Measurements from ENCODE around the gene NCBP3.
"Not testable (repeated sequence)": the region's sequence is repeated elsewhere in the genome, so short reads cannot be mapped to it uniquely, and the experiment has no call there.

NCBP3 gene

DNA sequence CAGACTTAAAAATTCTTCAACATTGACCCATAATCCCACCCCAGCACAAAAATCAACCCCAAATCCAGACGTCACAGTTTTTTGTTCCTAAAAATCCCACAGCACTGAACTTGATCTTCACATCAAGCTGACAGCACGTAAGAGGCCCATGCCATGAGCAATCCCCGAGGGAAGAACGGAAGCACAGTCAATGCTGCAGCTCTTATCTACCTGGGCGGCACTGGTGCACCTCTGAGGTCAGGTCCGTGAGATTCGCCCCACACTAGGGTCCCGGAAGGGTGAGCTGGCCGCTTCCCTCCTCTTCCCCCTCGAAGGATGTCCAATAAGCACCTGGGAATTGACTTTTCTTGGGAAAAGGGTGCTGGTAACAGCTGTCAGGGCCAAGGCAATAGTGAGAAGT is 33.8 kb downstream of the NCBP3 start:
- DNase-seq (ENCODE audit: low spot score) = no peak

DNA sequence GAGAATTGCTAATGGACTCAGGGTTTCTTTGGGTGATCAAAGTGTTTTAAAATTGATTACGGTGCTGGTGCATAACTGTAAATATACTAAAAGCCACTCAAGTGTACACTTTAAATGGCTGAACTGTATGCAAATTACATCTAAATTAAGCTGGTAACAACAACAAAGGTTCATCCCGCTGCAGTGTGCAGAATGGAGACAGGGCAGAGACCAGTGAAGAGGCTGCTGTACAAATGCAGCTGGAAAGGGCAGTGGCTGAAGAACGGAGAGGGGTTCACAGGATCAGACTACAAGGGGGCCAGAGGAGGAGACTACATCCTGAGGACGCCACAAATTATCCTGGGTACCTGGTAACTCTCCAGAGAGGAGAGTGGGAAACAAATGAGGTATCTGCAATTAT is 36.0 kb downstream of the NCBP3 start:
- no peak for DNase-seq (ENCODE audit: low spot score)

DNA sequence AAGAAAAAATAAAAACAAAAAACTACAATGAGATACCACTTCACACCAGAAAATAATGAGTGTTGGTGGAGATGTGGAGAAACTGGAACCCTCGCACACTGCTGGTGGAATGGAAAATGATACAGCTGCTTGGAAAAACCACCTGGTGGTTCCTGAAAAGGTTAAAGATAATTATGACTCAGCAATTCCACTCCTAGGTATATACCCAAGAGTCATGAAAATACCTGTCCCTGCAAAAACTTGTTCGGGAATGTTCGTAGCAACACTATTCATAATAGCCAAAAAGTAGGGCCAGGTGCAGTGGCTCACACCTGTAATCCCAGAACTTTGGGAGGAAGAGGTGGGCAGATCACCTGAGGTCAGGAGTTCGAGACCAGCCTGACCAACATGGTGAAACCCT is 36.9 kb downstream of the NCBP3 start:
- DNase-seq (ENCODE audit: low spot score) = no peak

DNA sequence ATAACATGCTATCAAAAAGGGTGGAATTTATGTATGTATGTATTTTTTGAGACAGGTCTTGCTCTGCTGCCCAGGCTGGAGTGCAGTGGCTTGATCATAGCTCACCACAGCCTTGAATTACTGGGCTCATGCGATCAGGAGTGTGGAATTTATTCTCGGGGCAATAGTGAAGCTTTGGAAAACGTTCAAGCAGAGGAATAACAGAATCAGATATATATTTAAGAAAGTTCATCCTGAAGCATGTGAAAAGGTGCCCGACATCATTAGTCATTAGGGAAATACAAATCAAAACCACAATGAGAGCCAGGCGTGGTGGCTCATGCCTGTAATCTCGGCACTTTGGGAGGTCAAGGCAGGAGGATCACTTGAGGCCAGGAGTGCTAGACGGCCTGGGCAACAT is 37.3 kb downstream of the NCBP3 start:
- DNase-seq (ENCODE audit: low spot score) = no peak

DNA sequence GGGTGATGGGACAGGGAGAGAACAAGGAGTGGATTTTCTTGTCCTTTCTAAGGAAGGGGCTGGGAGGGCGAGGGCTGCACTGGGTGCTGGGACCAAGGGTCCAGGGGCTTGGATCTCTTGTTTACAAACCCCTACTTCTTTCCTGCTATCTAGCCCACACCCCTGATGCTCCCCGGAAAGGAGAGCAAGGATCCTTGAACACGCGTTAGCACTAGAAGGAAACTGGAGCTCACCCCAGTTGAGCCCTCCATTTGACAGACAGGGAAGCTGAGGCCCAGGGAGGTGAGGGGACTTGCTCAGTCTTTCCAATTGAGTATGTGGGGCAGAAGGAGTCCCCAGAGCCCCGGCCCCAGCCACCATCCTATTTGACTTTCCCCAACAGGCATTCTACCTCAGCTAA is 40.5 kb downstream of the NCBP3 start:
- no peak for DNase-seq (ENCODE audit: low spot score)

DNA sequence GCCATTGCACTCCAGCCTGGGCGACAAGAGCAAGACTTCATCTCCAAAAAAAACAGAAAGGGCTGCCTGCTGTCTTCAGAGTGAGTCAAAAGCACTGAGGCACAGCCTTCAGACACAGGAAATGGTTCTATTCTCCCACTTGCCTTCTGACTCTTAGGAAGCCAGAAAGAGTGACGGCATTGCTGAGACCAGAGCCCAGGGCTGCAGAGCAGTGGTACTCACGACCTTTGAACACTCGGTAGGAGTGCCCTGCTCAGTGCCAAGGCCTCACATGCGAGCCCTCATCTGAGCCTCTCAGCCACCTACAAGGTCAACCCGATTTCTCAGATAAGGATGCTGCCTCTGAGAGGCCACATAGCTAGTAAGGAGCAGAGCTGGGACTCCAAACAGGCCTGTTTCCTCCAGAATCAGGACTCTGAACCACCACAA is 41.5 kb downstream of the NCBP3 start:
- peak; percentile 20 for DNase-seq (ENCODE audit: low spot score)

DNA sequence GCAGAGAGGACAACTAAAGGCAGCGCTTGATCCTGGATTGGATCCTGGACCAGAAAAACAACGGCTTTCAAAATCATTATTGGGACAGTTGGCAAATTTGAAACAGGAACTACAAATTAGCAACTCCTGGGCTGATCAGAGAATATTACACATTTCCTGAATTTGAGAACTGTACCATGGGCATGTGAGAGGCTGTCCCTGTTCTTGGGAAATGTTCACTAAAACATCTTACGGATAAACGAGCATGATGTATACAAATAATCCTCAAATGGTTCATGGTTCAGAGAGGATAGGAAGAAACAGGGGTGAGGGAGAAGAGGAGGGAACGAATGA is 42.8 kb downstream of the NCBP3 start:
- DNase-seq (ENCODE audit: low spot score) = no peak

DNA sequence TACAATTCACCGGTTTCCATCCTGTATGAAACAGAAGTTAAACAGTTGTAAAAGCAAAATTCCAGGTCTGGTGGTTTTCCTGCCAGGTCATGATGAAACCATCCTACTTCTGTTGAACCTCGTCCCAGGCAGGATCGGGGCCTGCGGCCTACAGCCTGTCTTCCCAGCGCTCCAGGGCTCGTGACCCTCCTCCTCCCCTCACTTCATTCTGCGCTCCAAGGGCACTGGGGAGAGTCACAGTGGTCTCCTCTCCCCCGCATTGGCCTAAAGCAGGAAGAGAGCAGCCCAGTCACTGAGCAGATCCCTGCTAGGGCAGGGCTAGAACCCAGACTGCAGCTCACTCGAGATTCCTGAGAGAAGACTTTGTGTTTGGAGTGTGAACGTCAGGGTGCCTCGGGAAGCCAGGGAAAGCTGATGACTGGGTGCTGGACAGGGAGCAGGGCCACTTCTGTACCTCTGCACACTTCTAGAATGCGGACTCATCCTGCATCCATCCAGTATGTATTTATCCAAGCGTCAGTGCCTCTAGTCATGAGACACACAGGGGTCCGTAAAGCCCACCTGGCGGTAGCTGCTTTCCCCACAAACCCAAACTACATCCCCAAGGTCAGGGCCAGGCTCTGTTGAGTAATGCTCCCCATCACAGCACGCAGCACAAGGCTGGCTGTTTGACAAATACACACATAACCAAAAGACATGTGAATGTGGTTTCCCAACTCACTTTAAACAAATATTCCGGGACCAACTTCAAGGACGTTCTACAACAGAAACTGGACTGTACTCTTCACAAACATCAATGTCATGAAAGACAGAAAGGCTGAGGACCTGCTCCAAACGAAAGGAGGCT is 43.4 kb downstream of the NCBP3 start:
- DNase-seq (ENCODE audit: low spot score) = no peak

DNA sequence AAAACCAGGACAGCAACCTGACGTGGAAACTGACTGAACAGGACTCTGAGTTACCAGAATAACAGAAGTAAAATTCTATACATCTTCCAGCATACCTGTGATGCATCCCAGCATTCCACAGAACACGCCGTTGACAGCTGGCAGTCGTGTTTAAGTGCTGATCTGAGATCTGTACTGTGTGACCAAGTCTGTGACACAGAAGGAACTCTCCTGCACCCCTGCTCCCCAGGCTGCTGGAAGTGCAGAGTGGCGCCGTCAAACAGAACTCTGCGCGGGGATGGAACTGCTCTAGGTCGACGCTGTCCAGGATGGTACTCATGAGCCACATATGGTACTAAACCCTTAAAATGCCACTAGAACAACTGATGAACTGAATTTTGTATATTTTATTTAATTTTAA is 44.3 kb downstream of the NCBP3 start:
- DNase-seq (ENCODE audit: low spot score) = no peak

DNA sequence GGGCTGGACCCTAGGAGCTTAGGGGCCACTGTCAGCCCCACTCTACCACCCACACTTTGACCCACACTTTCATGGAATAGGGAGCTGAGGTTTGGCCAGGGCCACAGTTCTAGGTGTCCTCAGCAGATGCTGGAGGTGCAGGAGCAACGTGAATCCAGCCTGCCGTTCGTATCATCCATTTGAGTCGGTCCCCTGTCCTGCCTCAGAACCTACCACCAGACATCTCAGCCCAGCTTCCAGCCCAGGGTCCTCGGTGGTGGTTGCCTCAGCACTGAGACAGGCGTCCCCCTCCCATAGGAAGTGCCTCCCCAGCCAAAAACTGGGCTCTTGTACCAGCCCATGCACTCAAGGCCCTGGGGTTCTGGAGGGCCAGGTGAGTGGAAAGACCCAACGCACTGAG is 44.7 kb downstream of the NCBP3 start:
- no peak for DNase-seq (ENCODE audit: low spot score)

DNA sequence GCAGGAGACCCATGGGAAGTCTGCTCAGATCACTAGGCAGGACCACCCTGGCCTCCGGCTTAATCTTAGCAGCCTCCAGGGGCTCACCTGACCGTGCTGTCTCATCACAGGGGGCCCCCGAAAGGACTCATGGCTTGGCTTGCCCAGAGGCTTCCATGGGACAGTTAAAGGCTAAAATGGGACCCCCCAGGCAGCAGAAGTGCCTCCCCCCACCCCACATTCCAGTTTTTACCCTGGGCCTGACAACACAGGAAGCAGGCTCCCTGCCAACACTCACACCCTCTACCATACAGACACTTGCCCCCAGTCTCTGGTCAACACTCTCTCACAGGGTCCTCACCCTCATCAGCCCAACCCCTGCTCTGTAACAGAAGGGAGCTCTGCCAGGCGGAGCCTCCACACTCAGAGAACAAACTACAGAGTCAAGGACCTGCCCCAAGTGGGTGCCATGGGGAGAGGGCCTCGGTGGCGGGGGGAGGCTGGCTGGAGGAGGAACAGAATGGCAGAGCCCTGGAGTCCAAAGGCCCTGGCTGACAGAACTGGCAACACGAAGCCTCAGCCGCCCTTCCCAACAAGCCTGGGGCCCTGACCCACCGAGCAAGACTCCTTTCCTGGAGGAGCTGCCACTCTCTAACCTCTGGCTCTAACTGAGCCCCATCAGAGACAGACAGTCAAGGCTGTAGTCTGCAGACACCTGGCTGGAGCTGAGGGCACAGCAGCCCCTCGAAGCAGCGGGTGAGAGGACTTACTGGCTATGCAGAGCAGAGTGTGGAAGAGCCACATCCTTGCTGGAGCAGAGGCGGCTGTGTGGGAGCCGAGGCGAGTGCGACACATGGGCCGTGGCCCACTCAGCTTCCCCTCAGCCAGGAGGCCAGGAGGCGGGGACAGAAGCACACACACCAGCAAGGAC is 45.4 kb downstream of the NCBP3 start, which contains the start of gene ITGAE:
Gene ITGAE (minus strand): TSS at position 827 of the 910 bp plus-strand sequence. CDS start 44 bp downstream, at position 783.
- no peak for DNase-seq (ENCODE audit: low spot score)

DNA sequence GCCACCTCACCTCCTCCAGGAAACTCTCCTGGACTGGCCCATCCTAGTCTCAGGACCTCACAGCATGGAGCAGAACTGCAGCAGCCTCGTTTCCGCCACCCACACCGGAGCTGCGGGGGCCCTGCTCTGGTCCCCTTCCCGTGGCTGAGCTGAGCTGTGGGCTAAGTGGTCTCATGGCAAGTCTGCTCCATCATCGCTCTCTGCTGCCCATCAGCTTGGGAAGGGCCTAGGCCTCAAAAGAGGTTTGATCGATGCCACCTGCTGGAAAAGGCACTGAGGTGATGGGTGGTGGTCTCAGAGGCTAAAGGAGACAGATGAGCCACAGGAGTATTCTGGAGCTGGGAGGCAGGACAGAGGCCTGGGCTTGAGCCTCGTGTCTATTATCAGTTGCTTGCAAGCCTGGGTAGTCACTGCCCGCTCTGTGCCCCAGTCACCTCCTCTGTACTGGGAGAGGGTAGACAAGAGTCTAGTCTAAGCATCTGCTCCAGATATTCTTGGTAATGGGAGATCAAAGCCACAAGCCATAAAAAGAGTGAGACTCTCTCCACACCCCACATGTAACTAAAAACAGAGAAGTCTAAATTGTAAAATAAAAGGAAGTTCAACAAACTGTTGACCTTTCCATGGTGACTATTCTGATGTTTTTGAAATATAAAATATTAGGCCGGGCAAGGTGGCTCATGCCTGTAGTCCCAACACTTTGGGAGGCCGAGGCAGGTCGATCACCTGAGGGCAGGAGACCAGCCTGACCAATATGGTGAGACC is 46.7 kb downstream of the NCBP3 start:
- no peak for DNase-seq (ENCODE audit: low spot score)

DNA sequence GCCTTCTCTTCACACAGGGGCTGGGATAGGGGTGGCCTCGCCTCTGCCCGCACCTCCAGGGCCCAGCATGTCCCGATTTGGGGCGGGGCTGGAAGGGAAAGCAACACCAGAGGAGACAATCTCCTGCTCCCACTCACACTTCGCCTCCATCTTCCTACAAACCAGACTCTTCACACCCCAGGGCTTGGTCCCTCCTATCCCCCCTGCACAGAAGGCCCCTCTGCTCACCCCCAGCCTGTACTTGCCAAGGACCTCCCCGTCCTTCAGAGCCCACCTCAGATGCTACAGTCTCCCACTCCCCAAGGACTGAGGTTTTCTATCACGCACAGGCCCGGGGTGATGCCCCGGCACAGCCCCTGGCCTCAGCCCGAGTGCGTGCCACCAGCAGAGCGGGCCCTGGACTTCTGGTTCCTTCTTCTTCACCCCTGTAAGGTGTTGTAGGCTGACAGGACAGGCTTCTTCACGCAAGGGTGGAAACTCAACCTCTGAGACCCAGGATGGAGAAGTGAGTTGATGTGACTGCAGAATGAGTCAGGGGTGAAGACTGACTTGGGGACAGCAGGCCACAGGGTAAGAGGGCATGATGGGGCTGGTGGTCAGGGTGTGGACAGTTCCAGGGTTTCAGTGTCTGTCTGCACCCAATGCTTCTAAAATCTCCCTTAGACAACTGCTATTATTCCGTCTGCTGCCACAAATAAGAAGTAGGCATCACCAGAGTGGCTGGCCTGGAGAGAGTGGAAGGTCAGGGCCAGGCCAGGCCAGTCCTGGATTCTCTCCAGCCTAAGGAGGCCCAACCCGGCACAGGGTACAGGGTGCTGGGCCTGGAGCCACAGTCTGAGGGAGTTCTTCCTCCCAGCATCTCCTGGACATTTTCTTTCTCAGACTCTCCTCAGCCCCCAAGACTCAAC is 47.5 kb downstream of the NCBP3 start:
- DNase-seq (ENCODE audit: low spot score) = no peak

DNA sequence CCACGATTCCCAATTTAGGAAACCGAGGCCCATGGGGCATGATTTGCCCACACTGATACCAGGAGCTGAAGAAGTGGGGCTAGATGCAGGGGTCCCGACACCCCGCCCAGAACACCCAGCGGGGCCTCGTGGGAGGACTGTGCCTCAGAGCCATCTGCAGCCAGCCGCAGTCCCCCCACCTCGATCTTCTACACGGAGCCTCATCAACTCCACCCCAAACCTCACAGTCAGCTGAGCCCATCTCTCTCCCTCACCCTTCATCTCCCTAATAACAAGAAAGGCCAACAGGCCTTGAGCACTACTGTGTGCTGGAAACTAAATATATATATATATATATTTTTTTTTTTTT is 49.2 kb downstream of the NCBP3 start:
- DNase-seq (ENCODE audit: low spot score) = no peak

DNA sequence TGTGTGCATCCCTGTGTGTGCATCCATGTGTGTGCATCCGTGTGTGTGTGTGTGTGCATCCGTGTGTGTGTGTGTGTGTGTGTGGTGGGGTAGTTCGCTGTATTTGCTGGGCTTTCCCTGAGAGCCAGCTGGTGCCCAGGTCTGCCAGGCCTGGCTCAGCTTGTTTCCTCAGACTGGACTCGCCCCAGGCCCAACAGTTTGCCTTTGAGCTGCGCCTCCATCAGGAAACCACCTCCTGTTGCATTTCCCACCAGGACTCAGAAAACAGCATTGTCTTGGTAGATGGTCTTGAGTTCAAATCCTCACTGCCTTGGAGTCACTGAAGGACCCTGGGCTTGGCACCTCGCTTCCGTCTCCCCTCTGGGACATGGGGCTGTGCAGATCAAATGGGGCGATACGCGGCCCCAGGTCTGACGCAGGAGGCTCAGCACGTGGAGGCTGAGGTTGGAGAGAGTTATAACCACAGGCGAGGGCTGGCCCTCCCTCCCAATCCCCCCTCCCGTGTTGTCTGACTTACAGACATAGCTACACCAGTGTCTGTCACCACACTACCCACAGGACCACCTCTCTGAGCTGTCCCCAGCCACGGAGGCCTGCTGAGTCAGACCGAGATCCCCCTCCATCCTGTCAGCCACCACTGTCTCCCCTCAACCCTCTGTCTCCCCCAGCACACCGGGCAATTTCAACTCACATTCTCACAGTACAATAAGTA is 49.8 kb downstream of the NCBP3 start:
- no peak for DNase-seq (ENCODE audit: low spot score)

DNA sequence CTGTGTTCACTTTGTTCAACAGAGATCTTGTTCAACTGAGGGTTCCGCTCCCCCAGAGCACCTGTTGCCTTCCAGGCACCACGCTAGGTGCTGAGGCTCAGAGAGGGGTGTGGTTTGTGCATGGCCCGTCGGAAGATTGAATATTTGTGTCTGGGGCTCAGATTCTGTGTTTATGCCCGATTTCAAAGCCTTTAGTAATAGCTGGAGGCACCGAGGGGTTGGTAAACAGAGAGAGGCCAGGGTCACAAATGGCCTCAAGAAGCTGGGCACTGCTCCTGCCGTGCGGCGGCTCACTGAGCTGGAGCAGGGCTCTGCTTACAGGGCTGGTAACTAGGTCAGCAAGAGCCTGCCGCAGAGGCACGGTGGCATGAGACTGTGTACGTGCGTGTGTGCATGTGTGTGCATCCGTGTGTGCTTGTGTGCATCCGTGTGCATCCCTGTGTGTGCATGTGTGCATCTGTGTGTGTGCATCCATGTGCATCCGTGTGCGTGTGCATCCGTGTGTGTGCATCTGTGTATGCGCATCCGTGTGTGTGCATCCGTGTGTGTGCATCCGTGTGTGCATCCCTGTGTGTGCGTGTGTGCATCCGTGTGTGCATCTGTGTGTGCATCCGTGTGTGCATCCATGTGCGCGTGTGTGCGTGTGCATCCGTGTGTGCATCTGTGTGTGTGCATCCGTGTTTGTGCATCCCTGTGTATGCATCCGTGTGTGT is 50.5 kb downstream of the NCBP3 start:
- no peak for DNase-seq (ENCODE audit: low spot score)

DNA sequence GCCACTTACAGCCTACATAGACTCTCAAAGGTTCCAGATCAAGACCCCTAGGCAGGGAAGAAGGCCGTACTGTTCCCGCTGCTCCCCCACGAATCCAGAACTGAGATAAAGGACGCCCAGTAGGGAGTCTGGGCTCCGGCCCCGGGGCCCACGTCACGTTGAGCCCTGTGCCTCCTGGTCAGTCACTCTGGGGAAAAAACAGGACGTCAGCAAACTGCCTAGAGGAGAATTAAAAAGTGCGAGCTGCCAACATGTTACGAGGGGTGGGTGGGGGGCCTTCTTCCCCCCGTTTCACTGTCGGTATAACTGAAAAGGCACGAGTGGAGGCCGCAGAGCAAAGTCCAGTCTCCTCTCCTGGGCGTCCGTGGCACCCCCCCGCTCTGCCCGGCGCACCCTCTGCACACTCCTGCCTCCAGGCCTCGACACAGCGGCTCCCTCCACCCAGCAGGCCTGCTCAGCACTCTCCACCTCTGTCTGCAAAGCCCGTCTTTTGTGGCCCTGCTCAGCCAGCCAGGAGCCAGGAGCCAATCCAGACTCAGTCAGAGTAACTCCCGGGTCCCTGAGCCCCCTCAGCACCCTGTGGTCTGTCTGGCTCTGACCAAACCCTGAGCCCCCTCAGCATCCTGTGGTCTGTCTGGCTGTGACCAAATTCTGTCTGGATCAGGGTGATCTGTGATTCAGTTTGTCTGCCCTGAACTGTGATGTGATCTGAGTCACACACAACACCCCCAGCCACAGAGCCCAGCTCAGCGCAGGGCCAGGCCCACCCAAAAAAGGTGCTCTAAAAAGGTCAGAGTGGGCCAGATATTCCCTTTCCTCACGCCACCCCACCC is 51.3 kb downstream of the NCBP3 start:
- DNase-seq (ENCODE audit: low spot score) = no peak

DNA sequence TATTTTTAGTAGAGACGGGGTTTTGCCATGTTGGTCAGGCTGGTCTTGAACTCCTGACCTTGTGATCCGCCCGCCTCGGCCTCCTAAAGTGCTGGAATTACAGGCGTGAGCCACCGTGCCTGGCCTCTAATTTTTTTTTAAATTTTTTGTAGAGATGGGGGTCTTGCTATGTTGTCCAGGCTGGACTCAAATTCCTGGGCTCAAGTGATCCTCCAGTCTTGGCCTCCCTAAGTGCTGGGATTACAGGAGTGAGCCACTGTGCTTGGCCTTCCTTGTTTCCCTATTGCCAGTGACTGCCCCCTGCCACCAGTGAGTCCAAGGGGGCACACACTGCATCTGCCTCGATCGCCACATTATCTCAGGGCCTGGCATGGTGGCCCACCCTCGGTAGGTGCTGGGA is 51.9 kb downstream of the NCBP3 start:
- DNase-seq (ENCODE audit: low spot score) = not testable (repeated sequence)

DNA sequence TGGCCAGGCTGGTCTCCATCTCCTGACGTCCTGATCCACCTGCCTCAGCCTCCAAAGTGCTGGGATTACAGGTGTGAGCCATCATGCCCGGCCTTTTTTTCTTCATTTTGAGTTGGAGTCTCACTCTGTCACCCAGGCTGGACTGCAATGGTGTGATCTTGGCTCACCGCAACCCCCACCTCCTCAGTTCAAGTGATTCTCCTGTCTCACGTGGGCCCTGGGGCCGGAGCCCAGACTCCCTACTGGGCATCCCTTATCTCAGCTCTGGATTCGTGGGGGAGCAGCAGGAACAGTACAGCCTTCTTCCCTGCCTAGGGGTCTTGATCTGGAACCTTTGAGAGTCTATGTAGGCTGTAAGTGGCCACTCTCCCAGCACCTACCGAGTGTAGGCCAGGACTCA is 52.8 kb downstream of the NCBP3 start:
- DNase-seq (ENCODE audit: low spot score) = not testable (repeated sequence)
